Measurements from ENCODE around the gene MYL5. TPM values are rescaled to one million over a fixed set of nuclear protein-coding genes. Genes with fewer than 3 reads are reported as not detected.

MYL5 gene
- total RNA-seq, 1 donor from 2014 or later, result 1.1 TPM

DNA sequence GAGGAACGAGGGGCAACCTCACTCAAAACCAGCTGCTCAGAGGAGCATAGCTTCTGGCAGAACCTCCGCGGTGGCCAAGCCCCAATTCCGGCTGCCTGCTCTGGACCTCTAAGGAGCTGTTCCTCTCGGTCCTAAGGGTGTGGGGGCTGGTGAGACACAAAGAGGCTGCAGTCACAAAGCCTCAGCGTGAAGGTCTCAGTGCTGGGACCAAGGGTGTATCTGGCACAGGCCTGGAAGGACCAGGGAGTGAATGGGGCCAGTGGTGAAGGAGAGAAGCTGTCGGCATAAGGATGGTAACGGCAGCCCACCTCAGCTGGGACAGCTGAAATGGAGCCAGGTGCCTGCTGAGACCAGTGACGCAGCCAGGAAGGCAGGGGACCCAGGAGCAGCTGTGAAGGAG is 43.7 kb upstream of the MYL5 start:
- intact Hi-C loops (cut with DNase I), result no loop called here
- H3K4me1 ChIP-seq, result no peaks in the 10 kb centered on the region
- no peaks in the 10 kb centered on the region for H3K36me3 ChIP-seq
- no peak for DNase-seq (ENCODE audit: low spot score in 2 of 2)
- H3K27me3 ChIP-seq, result no peaks in the 10 kb centered on the region
- H3K9me3 ChIP-seq, result no peaks in the 10 kb centered on the region
- TF ChIP-seq, protein P1, sequence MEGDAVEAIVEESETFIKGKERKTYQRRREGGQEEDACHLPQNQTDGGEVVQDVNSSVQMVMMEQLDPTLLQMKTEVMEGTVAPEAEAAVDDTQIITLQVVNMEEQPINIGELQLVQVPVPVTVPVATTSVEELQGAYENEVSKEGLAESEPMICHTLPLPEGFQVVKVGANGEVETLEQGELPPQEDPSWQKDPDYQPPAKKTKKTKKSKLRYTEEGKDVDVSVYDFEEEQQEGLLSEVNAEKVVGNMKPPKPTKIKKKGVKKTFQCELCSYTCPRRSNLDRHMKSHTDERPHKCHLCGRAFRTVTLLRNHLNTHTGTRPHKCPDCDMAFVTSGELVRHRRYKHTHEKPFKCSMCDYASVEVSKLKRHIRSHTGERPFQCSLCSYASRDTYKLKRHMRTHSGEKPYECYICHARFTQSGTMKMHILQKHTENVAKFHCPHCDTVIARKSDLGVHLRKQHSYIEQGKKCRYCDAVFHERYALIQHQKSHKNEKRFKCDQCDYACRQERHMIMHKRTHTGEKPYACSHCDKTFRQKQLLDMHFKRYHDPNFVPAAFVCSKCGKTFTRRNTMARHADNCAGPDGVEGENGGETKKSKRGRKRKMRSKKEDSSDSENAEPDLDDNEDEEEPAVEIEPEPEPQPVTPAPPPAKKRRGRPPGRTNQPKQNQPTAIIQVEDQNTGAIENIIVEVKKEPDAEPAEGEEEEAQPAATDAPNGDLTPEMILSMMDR (IDR thresholded peaks at IDR 0.05), result no peak
- H3K4me3 ChIP-seq, result no peak overlapping the region
- H3K27ac ChIP-seq, result no peak overlapping the region

DNA sequence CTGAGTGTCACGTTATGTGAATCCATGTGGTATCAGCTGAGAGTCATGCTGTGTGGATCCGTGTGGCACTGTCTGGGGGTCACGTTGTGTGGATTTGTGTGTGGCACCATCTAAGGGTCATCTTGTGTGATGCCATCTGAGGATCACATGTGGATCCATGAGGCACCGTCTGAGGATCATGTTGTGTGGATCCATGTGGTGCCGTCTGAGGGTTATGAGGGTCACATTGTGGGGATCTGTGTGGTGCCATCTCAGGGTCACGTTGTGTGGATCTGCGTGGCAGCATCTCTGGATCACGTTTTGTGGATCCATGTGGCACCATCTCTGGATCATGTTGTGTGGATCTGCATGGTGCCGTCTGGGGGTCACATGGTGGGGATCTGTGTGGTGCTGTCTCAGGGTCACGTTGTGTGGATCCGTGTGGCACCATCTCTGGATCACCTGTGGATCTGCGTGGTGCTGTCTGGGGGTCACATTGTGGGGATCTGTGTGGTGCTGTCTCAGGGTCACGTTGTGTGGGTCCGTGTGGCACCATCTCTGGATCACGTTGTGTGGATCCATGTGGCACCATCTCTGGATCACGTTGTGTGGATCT is 42.0 kb upstream of the MYL5 start:
- no peak for DNase-seq (ENCODE audit: low spot score in 2 of 2)
- no peaks in the 10 kb centered on the region for H3K9me3 ChIP-seq
- H3K36me3 ChIP-seq, result no peaks in the 10 kb centered on the region
- H3K27me3 ChIP-seq, result no peaks in the 10 kb centered on the region
- H3K27ac ChIP-seq, result no peak overlapping the region
- intact Hi-C loops (cut with DNase I), result no loop called here
- no peak overlapping the region for H3K4me3 ChIP-seq
- TF ChIP-seq, protein P1 (IDR thresholded peaks at IDR 0.05), result no peak
- H3K4me1 ChIP-seq, result no peaks in the 10 kb centered on the region

DNA sequence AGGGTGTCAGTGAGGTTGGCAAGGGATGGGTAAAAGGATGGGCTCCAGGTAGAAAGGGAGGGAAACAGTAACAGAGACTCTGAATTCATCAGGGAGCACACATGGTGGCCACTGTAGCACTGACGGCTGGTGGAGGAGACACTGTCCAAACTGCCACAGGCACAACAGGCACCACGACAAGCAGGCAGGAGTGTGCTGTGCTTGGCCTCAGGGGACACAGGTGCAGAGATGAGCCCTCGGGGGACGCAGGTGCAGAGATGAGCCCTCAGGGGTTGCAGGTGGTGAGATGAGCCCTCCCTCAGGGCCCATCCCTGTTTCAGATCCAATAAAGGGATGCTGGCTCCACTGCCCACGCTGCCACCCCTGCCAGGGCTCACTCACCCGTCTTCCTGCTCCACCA is 41.4 kb upstream of the MYL5 start:
- no peak for DNase-seq (ENCODE audit: low spot score in 2 of 2)
- H3K4me1 ChIP-seq, result no peaks in the 10 kb centered on the region
- no peaks in the 10 kb centered on the region for H3K9me3 ChIP-seq
- TF ChIP-seq, protein P1 (IDR thresholded peaks at IDR 0.05), result no peak
- no peaks in the 10 kb centered on the region for H3K27me3 ChIP-seq
- no peak overlapping the region for H3K4me3 ChIP-seq
- intact Hi-C loops (cut with DNase I), result no loop called here
- no peak overlapping the region for H3K27ac ChIP-seq
- H3K36me3 ChIP-seq, result no peaks in the 10 kb centered on the region

DNA sequence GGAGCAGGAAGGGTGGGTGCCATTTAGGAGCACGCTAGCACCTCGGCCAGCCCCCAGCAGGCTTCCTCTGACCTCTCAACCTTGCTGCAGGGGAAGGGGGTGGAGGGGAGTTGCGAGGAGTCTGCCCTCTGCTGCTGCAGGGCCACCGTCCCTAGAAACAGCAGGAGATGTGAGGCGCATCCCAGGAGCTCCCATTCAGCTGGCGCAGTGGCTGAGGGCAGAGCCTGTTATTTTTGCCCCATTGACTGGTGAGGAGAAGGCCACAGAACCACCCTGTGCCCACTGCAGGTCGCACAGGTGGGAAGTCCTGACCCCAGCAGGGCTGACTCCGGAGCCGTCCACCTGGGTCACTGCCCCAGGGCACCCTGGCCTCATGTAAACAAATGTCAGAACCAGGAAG is 40.9 kb upstream of the MYL5 start:
- intact Hi-C loops (cut with DNase I), result no loop called here
- Histone ChIP-seq H3K9me3 (no peaks in the 10 kb centered on the region), H3K36me3 (no peaks in the 10 kb centered on the region), H3K27ac (no peak overlapping the region), H3K4me3 (no peak overlapping the region), H3K4me1 (no peaks in the 10 kb centered on the region), H3K27me3 (no peaks in the 10 kb centered on the region)
- DNase-seq (ENCODE audit: low spot score in 2 of 2), result no peak
- TF ChIP-seq, protein P1 (IDR thresholded peaks at IDR 0.05), result no peak

DNA sequence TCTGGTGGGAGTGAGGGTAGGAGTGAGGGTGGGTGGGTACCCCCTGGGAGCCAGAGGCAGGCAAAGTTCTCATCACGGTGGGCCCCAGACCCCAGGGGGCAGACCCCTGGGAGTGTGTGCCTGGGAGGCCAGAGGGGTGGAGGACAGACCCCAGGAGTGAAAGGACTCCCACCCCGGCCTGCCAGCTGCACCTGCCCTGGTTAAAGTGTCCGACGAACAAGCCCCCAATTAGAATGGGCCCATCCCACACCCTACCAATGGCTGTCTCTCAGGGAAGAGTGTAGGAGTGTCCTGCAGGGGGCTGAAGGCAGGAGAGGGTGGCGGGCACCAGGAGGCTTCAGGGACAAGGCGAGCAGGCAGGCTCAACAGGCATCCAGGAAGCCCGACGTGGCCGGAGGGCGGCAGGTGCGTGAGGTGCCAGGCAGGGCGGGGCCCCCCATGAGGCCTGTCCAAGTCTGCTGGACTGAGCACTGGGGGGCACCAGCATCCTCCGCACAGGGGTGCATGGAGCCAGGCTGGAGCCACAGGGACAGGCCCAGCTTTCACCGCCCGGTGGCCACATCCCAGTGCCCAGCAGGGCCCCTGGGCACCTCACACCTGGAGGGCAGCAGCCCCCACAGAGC is 40.3 kb upstream of the MYL5 start:
- Histone ChIP-seq H3K4me3 (no peak overlapping the region), H3K36me3 (no peaks in the 10 kb centered on the region), H3K27me3 (no peaks in the 10 kb centered on the region), H3K27ac (no peak overlapping the region), H3K9me3 (no peaks in the 10 kb centered on the region), H3K4me1 (no peaks in the 10 kb centered on the region)
- TF ChIP-seq, protein P1 (IDR thresholded peaks at IDR 0.05), result no peak
- intact Hi-C loops (cut with DNase I), result no loop called here
- DNase-seq (ENCODE audit: low spot score in 2 of 2), result no peak

Measured in ascending aorta (tissue), 2 donors.